ENCODE data around the gene NUDT17. TPM values are rescaled to one million over a fixed set of nuclear protein-coding genes. Genes with fewer than 3 reads are reported as not detected.
A peak's percentile ranks its signal among the peaks of the same experiment; 100 is the strongest.

The NUDT17 gene
- total RNA-seq, 1 experiment from 2014 or later, result 4.0 TPM

GRCh38 chr1:145845144-145845513 lies 301 bp upstream of the NUDT17 start:
- no peak overlapping the region for H3K23ac ChIP-seq (ENCODE audit: insufficient read length, low read depth, low read length)

More at GRCh38 chr1:145845144-145845513, 301 bp upstream of the NUDT17 start:
- Histone ChIP-seq H3K56ac (ENCODE audit: insufficient read length, low read depth, low read length) (no peak overlapping the region), H2BK5ac (ENCODE audit: insufficient read length, low read length) (no peak overlapping the region), H3T11ph (ENCODE audit: low read length) (no peak overlapping the region), H2BK12ac (ENCODE audit: insufficient read length, low read depth, low read length) (no peak overlapping the region), H4K5ac (ENCODE audit: insufficient read length, low read depth, low read length) (no peak overlapping the region), H2AK5ac (ENCODE audit: insufficient read length, low read length) (no peak overlapping the region), H4K8ac (replicated peaks; ENCODE audit: insufficient read length, low read depth, low read length) (no peak overlapping the region), H3K4ac (ENCODE audit: low read depth, low read length) (no peak overlapping the region), H3K9me3 (ENCODE audit: control insufficient read depth, low read depth, low read length) (no peaks in the 10 kb centered on the region), H3K4me2 (ENCODE audit: insufficient read depth, insufficient read length, low read length) (peak overlapping the region; percentile 42), H3K79me1 (ENCODE audit: insufficient read depth, low read depth, low read length, poor library complexity, severe bottlenecking) (no peaks in the 10 kb centered on the region), H3K18ac (ENCODE audit: insufficient read length, low read depth, low read length) (no peak overlapping the region), H4K20me1 (ENCODE audit: control insufficient read depth, insufficient read depth, insufficient read length) (no peaks in the 10 kb centered on the region), H2BK20ac (ENCODE audit: low read depth, low read length, poor library complexity, severe bottlenecking) (no peak overlapping the region), H3K27ac (ENCODE audit: insufficient read length, low read depth, low read length) (no peak overlapping the region), H3K27me3 (ENCODE audit: insufficient read depth, low read length) (no peaks in the 10 kb centered on the region), H3K4me1 (ENCODE audit: insufficient read depth, low read length) (no peaks in the 10 kb centered on the region), H3K23me2 (ENCODE audit: insufficient read length, low read depth, low read length, poor library complexity, severe bottlenecking) (peaks cover 3% of the 10 kb centered on the region), H2BK15ac (ENCODE audit: low read depth, low read length) (no peak overlapping the region), H2BK120ac (ENCODE audit: low read depth, low read length, poor library complexity, severe bottlenecking) (no peak overlapping the region), H3K14ac (ENCODE audit: insufficient read depth, low read length) (no peak overlapping the region), H4K91ac (ENCODE audit: insufficient read length, low read depth, low read length) (no peak overlapping the region), H3K79me2 (ENCODE audit: insufficient read depth, low read length) (no peaks in the 10 kb centered on the region), H2AFZ (ENCODE audit: low read length) (no peak overlapping the region), H3K9ac (ENCODE audit: extremely low read depth, insufficient read length, low read length) (no peak overlapping the region)
- Mint-ChIP-seq H3K27ac (no peak overlapping the region), H3K9me3 (no peaks in the 10 kb centered on the region), H3K27me3 (ENCODE audit: low read depth) (no peaks in the 10 kb centered on the region; the same call in 1 of the 2 replicates), H3K4me1 (peaks cover 6% of the 10 kb centered on the region in 2 experiments; a peak in 2 of 4 replicates), H3K4me3 (no peak overlapping the region), H3K36me3 (ENCODE audit: insufficient read depth in 1 of 3, low read depth in 3 of 3) (peaks cover 16 to 46% (median 46%) of the 10 kb centered on the region in 3 experiments; a peak in 6 of 7 replicates)
- TF ChIP-seq CTCF (conservative IDR thresholded peaks at IDR 0.05), result no peak
- no peak for DNase-seq
- WGBS (ENCODE audit: extremely low coverage, insufficient read length, low lambda C conversion rate), result no CpG with 5 or more reads among the region's 4 CpGs
